ENCODE measurements around the gene PCDHA12. TPM values are rescaled to one million over a fixed set of nuclear protein-coding genes. Genes with fewer than 3 reads are reported as not detected.
A peak's percentile ranks its signal among the peaks of the same experiment; 100 is the strongest.

PCDHA12 gene
- polyA plus RNA-seq, 1 donor from 2014 or later = 12.8 TPM

DNA sequence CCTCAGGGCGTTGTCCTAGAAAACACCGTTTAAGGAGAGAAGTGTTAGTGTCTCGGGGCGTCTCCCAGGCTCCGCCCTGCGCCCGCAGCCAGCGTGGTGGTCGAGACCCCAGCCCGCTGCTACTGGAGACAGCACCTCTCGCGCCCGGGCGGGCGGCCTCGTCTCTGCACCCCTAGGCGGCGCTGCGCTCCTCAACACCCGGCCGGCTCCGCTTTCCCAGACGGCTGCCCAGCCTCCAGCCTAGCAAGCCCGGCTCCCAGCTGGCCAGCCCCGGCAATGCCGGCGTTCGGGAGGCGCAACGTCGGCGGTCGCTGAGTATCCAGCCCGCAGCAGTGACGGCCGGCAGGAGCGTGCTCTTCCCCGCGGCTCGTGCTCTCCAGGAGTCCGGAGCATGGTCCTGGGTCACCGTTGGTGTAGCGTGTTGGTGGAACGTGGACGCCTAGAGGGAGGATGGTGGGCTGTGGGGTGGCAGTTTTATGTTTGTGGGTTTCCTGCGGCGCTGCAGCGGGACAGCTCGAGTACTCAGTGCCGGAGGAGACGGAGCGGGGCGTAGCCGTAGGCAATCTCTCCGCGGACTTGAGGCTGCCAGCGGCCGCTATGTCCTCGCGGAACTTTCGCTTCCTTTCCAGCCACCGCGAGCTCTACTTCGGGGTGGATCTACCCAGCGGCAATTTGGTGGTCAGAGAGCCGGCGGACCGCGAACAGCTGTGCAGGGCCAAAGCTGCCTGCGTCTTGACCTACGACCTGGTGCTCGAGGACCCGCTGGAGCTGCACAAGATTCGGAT lies 51.5 kb downstream of the PCDHA12 start:
- no peaks in the 10 kb centered on the region for H3K9me3 ChIP-seq (ENCODE audit: low read length)
- H3K4me2 ChIP-seq (ENCODE audit: low read length) = no peak overlapping the region
- H3K27ac ChIP-seq (ENCODE audit: low read length) = peak overlapping the region; percentile 13
- H3K4me3 ChIP-seq (ENCODE audit: low read length) = peak overlapping the region; percentile 72
- no peak for TF ChIP-seq MXI1 (conservative IDR thresholded peaks at IDR 0.05; ENCODE audit: poor library complexity, severe bottlenecking)
- peak; percentile 13 for TF ChIP-seq EP300 (conservative IDR thresholded peaks at IDR 0.05; ENCODE audit: poor library complexity, severe bottlenecking)
- TF ChIP-seq, protein P1, sequence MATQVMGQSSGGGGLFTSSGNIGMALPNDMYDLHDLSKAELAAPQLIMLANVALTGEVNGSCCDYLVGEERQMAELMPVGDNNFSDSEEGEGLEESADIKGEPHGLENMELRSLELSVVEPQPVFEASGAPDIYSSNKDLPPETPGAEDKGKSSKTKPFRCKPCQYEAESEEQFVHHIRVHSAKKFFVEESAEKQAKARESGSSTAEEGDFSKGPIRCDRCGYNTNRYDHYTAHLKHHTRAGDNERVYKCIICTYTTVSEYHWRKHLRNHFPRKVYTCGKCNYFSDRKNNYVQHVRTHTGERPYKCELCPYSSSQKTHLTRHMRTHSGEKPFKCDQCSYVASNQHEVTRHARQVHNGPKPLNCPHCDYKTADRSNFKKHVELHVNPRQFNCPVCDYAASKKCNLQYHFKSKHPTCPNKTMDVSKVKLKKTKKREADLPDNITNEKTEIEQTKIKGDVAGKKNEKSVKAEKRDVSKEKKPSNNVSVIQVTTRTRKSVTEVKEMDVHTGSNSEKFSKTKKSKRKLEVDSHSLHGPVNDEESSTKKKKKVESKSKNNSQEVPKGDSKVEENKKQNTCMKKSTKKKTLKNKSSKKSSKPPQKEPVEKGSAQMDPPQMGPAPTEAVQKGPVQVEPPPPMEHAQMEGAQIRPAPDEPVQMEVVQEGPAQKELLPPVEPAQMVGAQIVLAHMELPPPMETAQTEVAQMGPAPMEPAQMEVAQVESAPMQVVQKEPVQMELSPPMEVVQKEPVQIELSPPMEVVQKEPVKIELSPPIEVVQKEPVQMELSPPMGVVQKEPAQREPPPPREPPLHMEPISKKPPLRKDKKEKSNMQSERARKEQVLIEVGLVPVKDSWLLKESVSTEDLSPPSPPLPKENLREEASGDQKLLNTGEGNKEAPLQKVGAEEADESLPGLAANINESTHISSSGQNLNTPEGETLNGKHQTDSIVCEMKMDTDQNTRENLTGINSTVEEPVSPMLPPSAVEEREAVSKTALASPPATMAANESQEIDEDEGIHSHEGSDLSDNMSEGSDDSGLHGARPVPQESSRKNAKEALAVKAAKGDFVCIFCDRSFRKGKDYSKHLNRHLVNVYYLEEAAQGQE (IDR thresholded peaks at IDR 0.05; ENCODE audit: borderline replicate concordance) = no peak
- TF ChIP-seq TAF1 (IDR thresholded peaks at IDR 0.05; ENCODE audit: low read depth) = no peak
- TF ChIP-seq, protein P2, sequence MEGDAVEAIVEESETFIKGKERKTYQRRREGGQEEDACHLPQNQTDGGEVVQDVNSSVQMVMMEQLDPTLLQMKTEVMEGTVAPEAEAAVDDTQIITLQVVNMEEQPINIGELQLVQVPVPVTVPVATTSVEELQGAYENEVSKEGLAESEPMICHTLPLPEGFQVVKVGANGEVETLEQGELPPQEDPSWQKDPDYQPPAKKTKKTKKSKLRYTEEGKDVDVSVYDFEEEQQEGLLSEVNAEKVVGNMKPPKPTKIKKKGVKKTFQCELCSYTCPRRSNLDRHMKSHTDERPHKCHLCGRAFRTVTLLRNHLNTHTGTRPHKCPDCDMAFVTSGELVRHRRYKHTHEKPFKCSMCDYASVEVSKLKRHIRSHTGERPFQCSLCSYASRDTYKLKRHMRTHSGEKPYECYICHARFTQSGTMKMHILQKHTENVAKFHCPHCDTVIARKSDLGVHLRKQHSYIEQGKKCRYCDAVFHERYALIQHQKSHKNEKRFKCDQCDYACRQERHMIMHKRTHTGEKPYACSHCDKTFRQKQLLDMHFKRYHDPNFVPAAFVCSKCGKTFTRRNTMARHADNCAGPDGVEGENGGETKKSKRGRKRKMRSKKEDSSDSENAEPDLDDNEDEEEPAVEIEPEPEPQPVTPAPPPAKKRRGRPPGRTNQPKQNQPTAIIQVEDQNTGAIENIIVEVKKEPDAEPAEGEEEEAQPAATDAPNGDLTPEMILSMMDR (IDR thresholded peaks at IDR 0.05; ENCODE audit: poor library complexity, severe bottlenecking) = peak; percentile 92
- TF ChIP-seq POLR2AphosphoS5 (IDR thresholded peaks at IDR 0.05) = no peak
- TF ChIP-seq RAD21 (conservative IDR thresholded peaks at IDR 0.05) = peak; percentile 77
- TF ChIP-seq SMC3 (conservative IDR thresholded peaks at IDR 0.05; ENCODE audit: poor library complexity) = peak; percentile 79
- no peak for TF ChIP-seq EZH2 (IDR thresholded peaks at IDR 0.05; ENCODE audit: borderline replicate concordance, insufficient read depth, low read length, poor library complexity, severe bottlenecking)
- no peaks in the 10 kb centered on the region for H3F3A ChIP-seq (ENCODE audit: insufficient read depth, low read length, poor library complexity, severe bottlenecking)
- no peak overlapping the region for H2AFZ ChIP-seq (ENCODE audit: low read depth, low read length)
- no peaks in the 10 kb centered on the region for H3K9me2 ChIP-seq (ENCODE audit: insufficient read depth, low read length)
- H3K27me3 ChIP-seq (ENCODE audit: insufficient read depth, low read depth, low read length) = no peaks in the 10 kb centered on the region
- no peaks in the 10 kb centered on the region for H3K36me3 ChIP-seq (ENCODE audit: insufficient read depth, low read length)
- H4K20me1 ChIP-seq (ENCODE audit: insufficient read depth) = no peaks in the 10 kb centered on the region
- peaks cover 8% of the 10 kb centered on the region for H3K79me2 ChIP-seq (replicated peaks; ENCODE audit: insufficient read depth, low read length)
- H3K9ac ChIP-seq (ENCODE audit: low read length) = peak overlapping the region; percentile 54

DNA sequence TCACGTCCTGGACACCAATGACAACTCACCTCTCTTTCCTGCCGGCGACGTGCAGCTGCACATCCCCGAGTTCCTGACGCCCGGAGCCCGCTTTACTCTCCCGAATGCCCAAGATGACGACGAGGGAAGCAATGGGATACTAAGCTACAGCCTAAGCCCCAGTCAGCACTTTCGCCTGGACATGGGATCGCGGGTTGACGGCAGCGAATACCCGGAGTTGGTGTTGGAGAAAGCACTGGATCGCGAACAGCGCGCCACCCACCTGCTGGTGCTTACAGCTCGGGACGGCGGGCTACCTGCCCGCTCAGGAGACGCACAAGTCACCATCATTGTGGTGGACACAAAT lies 52.1 kb downstream of the PCDHA12 start:
- TF ChIP-seq, protein P1 (IDR thresholded peaks at IDR 0.05; ENCODE audit: borderline replicate concordance) = no peak
- no peak for TF ChIP-seq POLR2AphosphoS5 (IDR thresholded peaks at IDR 0.05)
- no peak for TF ChIP-seq SMC3 (conservative IDR thresholded peaks at IDR 0.05; ENCODE audit: poor library complexity)
- TF ChIP-seq, protein P2 (IDR thresholded peaks at IDR 0.05; ENCODE audit: poor library complexity, severe bottlenecking) = no peak
- no peak for TF ChIP-seq TAF1 (IDR thresholded peaks at IDR 0.05; ENCODE audit: low read depth)
- TF ChIP-seq EZH2 (IDR thresholded peaks at IDR 0.05; ENCODE audit: borderline replicate concordance, insufficient read depth, low read length, poor library complexity, severe bottlenecking) = no peak
- TF ChIP-seq RAD21 (conservative IDR thresholded peaks at IDR 0.05) = no peak
- no peak for TF ChIP-seq MXI1 (conservative IDR thresholded peaks at IDR 0.05; ENCODE audit: poor library complexity, severe bottlenecking)
- no peak for TF ChIP-seq EP300 (conservative IDR thresholded peaks at IDR 0.05; ENCODE audit: poor library complexity, severe bottlenecking)
- no peaks in the 10 kb centered on the region for H4K20me1 ChIP-seq (ENCODE audit: insufficient read depth)
- H3K36me3 ChIP-seq (ENCODE audit: insufficient read depth, low read length) = no peaks in the 10 kb centered on the region
- no peak overlapping the region for H2AFZ ChIP-seq (ENCODE audit: low read depth, low read length)
- peak overlapping the region; percentile 72 for H3K4me3 ChIP-seq (ENCODE audit: low read length)
- H3K27ac ChIP-seq (ENCODE audit: low read length) = peak overlapping the region; percentile 13
- no peaks in the 10 kb centered on the region for H3K9me3 ChIP-seq (ENCODE audit: low read length)
- H3K79me2 ChIP-seq (replicated peaks; ENCODE audit: insufficient read depth, low read length) = peaks cover 8% of the 10 kb centered on the region
- H3K9ac ChIP-seq (ENCODE audit: low read length) = peak overlapping the region; percentile 54
- no peaks in the 10 kb centered on the region for H3K27me3 ChIP-seq (ENCODE audit: insufficient read depth, low read depth, low read length)
- no peaks in the 10 kb centered on the region for H3K9me2 ChIP-seq (ENCODE audit: insufficient read depth, low read length)
- no peaks in the 10 kb centered on the region for H3F3A ChIP-seq (ENCODE audit: insufficient read depth, low read length, poor library complexity, severe bottlenecking)
- H3K4me2 ChIP-seq (ENCODE audit: low read length) = no peak overlapping the region

Measured in neural cell (in vitro differentiated cells).